HG02642 (cell line): ENCODE data around the gene GOLGA6L4.
A peak's percentile ranks its signal among the peaks of the same experiment; 100 is the strongest.
"Not testable (repeated sequence)": the region's sequence is repeated elsewhere in the genome, so short reads cannot be mapped to it uniquely, and the experiment has no call there.

Experiments
- ATAC-seq: cut with Tn5 transposase; IDR thresholded peaks from one replicate; pipeline ENCODE4 v1.9.1; 2021; ENCODE audit warnings: mild to moderate bottlenecking; ENCODE audit not compliant: unreplicated experiment, poor library complexity

Gene GOLGA6L4, protein sequence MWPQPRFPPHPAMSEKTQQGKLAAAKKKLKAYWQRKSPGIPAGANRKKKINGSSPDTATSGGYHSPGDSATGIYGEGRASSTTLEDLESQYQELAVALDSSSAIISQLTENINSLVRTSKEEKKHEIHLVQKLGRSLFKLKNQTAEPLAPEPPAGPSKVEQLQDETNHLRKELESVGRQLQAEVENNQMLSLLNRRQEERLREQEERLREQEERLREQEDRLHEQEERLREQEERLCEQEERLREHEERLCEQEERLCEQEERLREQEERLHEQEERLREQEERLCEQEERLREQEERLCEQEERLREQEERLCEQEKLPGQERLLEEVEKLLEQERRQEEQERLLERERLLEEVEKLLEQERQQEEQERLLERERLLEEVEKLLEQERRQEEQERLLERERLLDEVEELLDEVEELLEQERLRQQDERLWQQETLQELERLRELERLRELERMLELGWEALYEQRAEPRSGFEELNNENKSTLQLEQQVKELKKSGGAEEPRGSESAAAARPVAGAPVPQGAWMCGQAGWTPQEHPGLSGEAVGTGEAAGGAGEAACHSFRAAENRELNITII

DNA sequence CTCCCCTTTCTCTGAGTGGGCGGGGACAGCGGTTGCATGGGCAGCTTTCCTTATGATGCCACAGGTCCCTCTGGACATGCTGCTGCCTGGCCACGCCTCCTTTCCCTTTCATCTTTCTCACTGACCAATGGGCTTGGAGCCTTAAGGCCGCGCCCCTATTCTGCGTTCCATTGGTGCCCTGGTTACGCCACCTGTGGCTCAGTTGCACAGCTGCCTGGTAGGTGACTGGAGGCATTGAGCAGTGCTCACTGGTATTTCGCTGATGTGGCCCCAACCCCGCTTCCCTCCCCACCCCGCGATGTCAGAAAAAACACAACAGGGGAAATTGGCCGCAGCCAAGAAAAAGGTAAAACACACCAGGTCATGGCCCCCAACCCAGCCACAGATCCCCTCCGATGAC is at the start of gene GOLGA6L4:
GOLGA6L4 (plus strand) TSS at position 201 of the 400 bp plus-strand sequence; CDS start at position 263, 62 bp downstream.
- not testable (repeated sequence) for ATAC-seq

DNA sequence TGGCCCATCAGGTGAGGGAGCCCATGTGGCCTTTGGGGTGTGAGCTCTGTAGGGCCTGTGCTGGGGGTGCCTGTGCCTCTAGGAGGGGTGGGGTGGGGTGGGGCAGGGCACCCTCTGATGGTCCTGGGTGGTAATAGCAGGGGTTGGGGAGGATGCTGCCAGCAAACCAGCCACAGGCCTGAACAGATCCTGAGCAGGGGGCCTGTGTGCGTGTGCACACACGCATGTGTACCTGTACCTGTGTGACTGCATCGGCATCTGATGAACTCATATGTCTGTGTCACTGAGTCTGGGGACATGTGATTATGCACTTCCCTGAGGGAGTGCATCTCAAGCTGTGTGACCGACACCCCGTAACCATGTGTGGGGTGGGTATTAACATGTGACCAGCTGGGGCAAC is 42.6 kb upstream of the GOLGA6L4 start:
- ATAC-seq, result not testable (repeated sequence)

DNA sequence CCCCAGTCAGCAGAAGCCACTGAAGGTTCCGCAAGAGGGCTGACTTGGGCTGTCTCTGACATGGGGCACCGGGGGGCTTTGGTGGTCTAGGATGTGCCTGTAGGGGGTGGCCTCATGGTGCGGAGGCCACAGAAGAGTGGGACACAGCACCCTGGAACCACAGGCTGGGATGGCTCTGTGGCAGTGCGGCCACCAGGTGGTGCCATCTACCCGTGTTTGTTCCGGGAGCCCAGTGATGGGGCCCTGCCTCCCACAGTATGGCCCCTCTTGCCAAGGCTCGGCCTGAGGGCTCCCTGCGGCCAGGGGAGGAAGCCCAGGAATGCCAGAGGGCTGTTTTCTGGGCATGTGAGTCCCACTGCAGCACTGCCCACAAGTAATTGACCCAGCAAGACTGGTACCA is 40.0 kb upstream of the GOLGA6L4 start:
- ATAC-seq, result peak; percentile 83

DNA sequence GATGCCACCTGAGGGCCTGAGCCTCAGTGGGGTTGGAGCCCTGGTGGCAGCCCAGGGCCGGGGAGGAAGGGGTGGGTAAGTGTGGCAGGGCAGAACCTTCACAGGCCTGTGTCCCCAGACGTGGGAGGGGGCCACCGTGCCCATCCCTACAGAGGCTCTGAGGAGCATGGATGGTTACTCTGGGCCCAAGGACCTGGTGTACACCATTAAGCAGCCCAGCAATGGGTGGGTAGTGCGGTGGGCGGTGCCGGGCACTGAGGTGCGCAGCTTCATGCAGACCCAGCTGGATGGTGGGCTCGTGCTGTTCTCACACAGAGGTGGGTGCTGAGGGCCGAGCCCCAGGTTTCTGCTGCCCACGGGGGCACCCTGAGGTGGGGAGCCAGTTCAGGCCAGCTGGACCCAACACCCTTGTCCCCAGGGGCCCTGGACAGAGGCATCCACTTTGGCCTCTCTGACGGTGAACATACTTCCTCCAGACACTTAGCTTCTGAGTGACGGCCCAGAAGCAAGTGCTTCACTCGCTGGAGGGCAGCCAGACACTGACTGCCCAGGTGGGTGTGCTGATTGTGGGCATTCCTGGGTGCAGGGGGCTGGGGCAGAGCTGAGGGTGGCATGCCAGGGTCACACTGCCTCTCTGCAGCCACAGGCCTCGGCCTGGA is 38.9 kb upstream of the GOLGA6L4 start:
- ATAC-seq, result not testable (repeated sequence)

DNA sequence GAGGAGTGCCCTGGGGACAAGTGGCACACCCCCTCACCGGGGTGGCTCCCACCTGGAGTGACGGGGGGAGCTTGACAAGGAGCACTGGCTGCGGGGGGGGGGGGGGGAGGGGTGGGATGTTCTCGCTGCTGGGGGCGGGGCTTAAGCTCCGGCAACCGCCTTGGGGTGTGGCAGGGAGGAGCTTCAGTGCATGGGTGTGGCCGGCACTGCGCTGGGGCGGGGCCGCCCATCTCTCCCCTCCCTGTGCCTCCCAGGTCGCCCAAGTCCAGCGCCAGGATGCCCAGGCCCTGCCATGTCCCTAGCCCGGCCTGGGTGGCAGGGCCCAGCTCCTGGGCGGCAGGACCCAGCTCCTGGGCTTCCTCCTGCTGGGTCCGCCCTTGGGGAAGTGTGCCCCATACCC is 35.7 kb upstream of the GOLGA6L4 start:
- ATAC-seq, result not testable (repeated sequence)

DNA sequence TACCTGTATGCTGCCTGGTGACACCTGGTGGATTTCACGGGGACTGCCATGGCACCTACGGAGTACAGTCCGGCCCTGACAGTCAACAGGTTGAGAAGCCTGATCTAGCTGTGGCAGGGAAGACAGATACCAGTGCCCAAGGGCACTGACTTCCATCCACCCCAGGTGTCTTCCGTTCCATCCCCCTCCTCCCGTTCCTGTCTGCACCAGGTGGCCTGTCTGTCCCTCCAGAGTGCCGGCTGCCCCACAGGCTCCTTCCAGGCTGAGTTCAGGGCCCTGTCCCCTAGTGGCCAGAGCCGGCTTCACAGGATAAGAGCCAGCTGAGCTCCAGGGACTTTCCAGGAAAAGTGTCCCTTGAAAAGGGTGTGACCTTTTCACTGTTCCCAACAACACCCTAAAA is 10.9 kb downstream of the GOLGA6L4 start:
- ATAC-seq, result not testable (repeated sequence)
